ENCODE measurements around the gene ECM2.

The ECM2 gene

GRCh38 chr9:92513349-92513748, 22.4 kb downstream of the ECM2 start:
- Histone ChIP-seq H3K36me3 (ENCODE audit: control insufficient read depth, insufficient read depth, low read length) (no peaks in the 10 kb centered on the region), H3K4me3 (ENCODE audit: low read length) (no peak overlapping the region), H3K27ac (ENCODE audit: low read length) (no peak overlapping the region), H3K9me3 (ENCODE audit: control insufficient read depth, insufficient read depth, low read length) (no peaks in the 10 kb centered on the region), H3K4me1 (ENCODE audit: control insufficient read depth, insufficient read depth, low read length) (peaks cover 1% of the 10 kb centered on the region; the same call in 1 of the 2 replicates), H3K27me3 (ENCODE audit: control insufficient read depth, insufficient read depth, low read length) (no peaks in the 10 kb centered on the region)
- DNase-seq (ENCODE audit: low read depth, low spot score) = no peak
- WGBS (ENCODE audit: insufficient coverage, insufficient read length) = no CpG with 5 or more reads among the region's 3 CpGs

GRCh38 chr9:92512622-92513021, 23.2 kb downstream of the ECM2 start:
- no CpG with 5 or more reads among the region's 3 CpGs for WGBS (ENCODE audit: insufficient coverage, insufficient read length)
- DNase-seq (ENCODE audit: low read depth, low spot score) = no peak

GRCh38 chr9:92510747-92511146, 25.0 kb downstream of the ECM2 start:
- no peak overlapping the region for H3K27ac ChIP-seq (ENCODE audit: low read length)
- H3K36me3 ChIP-seq (ENCODE audit: control insufficient read depth, insufficient read depth, low read length) = no peaks in the 10 kb centered on the region
- no peak overlapping the region for H3K4me3 ChIP-seq (ENCODE audit: low read length)
- H3K4me1 ChIP-seq (ENCODE audit: control insufficient read depth, insufficient read depth, low read length) = no peaks in the 10 kb centered on the region
- no peak for DNase-seq (ENCODE audit: low read depth, low spot score)
- no peaks in the 10 kb centered on the region for H3K27me3 ChIP-seq (ENCODE audit: control insufficient read depth, insufficient read depth, low read length)
- no peaks in the 10 kb centered on the region for H3K9me3 ChIP-seq (ENCODE audit: control insufficient read depth, insufficient read depth, low read length)

More at GRCh38 chr9:92512622-92513021, 23.2 kb downstream of the ECM2 start:
- Histone ChIP-seq H3K36me3 (ENCODE audit: control insufficient read depth, insufficient read depth, low read length) (no peaks in the 10 kb centered on the region), H3K27me3 (ENCODE audit: control insufficient read depth, insufficient read depth, low read length) (no peaks in the 10 kb centered on the region), H3K27ac (ENCODE audit: low read length) (no peak overlapping the region), H3K9me3 (ENCODE audit: control insufficient read depth, insufficient read depth, low read length) (no peaks in the 10 kb centered on the region), H3K4me3 (ENCODE audit: low read length) (no peak overlapping the region), H3K4me1 (ENCODE audit: control insufficient read depth, insufficient read depth, low read length) (peaks cover 1% of the 10 kb centered on the region; the same call in 1 of the 2 replicates)

GRCh38 chr9:92509050-92509449, 26.7 kb downstream of the ECM2 start:
- DNase-seq (ENCODE audit: low read depth, low spot score) = no peak
- H3K27ac ChIP-seq (ENCODE audit: low read length) = no peak overlapping the region
- H3K27me3 ChIP-seq (ENCODE audit: control insufficient read depth, insufficient read depth, low read length) = no peaks in the 10 kb centered on the region
- H3K36me3 ChIP-seq (ENCODE audit: control insufficient read depth, insufficient read depth, low read length) = no peaks in the 10 kb centered on the region
- no peak overlapping the region for H3K4me3 ChIP-seq (ENCODE audit: low read length)
- no peaks in the 10 kb centered on the region for H3K9me3 ChIP-seq (ENCODE audit: control insufficient read depth, insufficient read depth, low read length)
- H3K4me1 ChIP-seq (ENCODE audit: control insufficient read depth, insufficient read depth, low read length) = no peaks in the 10 kb centered on the region
- no CpG with 5 or more reads among the region's 5 CpGs for WGBS (ENCODE audit: insufficient coverage, insufficient read length)

- no peaks in the 10 kb centered on the region for H3K36me3 ChIP-seq (ENCODE audit: control insufficient read depth, insufficient read depth, low read length)
- no peaks in the 10 kb centered on the region for H3K27me3 ChIP-seq (ENCODE audit: control insufficient read depth, insufficient read depth, low read length)
- peaks cover 2% of the 10 kb centered on the region; the same call in 1 of the 2 replicates for H3K4me1 ChIP-seq (ENCODE audit: control insufficient read depth, insufficient read depth, low read length)
- DNase-seq (ENCODE audit: low read depth, low spot score) = no peak
- H3K27ac ChIP-seq (ENCODE audit: low read length) = no peak overlapping the region
- H3K9me3 ChIP-seq (ENCODE audit: control insufficient read depth, insufficient read depth, low read length) = no peaks in the 10 kb centered on the region
- no CpG with 5 or more reads among the region's 10 CpGs for WGBS (ENCODE audit: insufficient coverage, insufficient read length)
- no peak overlapping the region for H3K4me3 ChIP-seq (ENCODE audit: low read length)
These were observed 27.6 kb downstream of the ECM2 start for GRCh38 chr9:92508018-92508820.

- no CpG with 5 or more reads among the region's 4 CpGs for WGBS (ENCODE audit: insufficient coverage, insufficient read length)
- Histone ChIP-seq H3K9me3 (ENCODE audit: control insufficient read depth, insufficient read depth, low read length) (no peaks in the 10 kb centered on the region), H3K36me3 (ENCODE audit: control insufficient read depth, insufficient read depth, low read length) (no peaks in the 10 kb centered on the region), H3K4me3 (ENCODE audit: low read length) (no peak overlapping the region), H3K4me1 (ENCODE audit: control insufficient read depth, insufficient read depth, low read length) (peaks cover 2% of the 10 kb centered on the region; the same call in 1 of the 2 replicates), H3K27me3 (ENCODE audit: control insufficient read depth, insufficient read depth, low read length) (no peaks in the 10 kb centered on the region), H3K27ac (ENCODE audit: low read length) (no peak overlapping the region)
- no peak for DNase-seq (ENCODE audit: low read depth, low spot score)
These were observed 28.3 kb downstream of the ECM2 start for GRCh38 chr9:92507496-92507895.

- no CpG with 5 or more reads among the region's 2 CpGs for WGBS (ENCODE audit: insufficient coverage, insufficient read length)
- H3K4me1 ChIP-seq (ENCODE audit: control insufficient read depth, insufficient read depth, low read length) = peaks cover 2% of the 10 kb centered on the region; the same call in 1 of the 2 replicates
- no peaks in the 10 kb centered on the region for H3K36me3 ChIP-seq (ENCODE audit: control insufficient read depth, insufficient read depth, low read length)
- H3K9me3 ChIP-seq (ENCODE audit: control insufficient read depth, insufficient read depth, low read length) = no peaks in the 10 kb centered on the region
- no peak overlapping the region for H3K4me3 ChIP-seq (ENCODE audit: low read length)
- DNase-seq (ENCODE audit: low read depth, low spot score) = no peak
- no peaks in the 10 kb centered on the region for H3K27me3 ChIP-seq (ENCODE audit: control insufficient read depth, insufficient read depth, low read length)
- no peak overlapping the region for H3K27ac ChIP-seq (ENCODE audit: low read length)
These were observed 28.8 kb downstream of the ECM2 start for GRCh38 chr9:92507005-92507404.

- DNase-seq (ENCODE audit: low read depth, low spot score) = no peak
- no peaks in the 10 kb centered on the region for H3K9me3 ChIP-seq (ENCODE audit: control insufficient read depth, insufficient read depth, low read length)
- WGBS (ENCODE audit: insufficient coverage, insufficient read length) = no CpG with 5 or more reads among the region's 3 CpGs
- H3K27me3 ChIP-seq (ENCODE audit: control insufficient read depth, insufficient read depth, low read length) = no peaks in the 10 kb centered on the region
- no peaks in the 10 kb centered on the region for H3K36me3 ChIP-seq (ENCODE audit: control insufficient read depth, insufficient read depth, low read length)
- H3K4me3 ChIP-seq (ENCODE audit: low read length) = no peak overlapping the region
- peaks cover 2% of the 10 kb centered on the region; the same call in 1 of the 2 replicates for H3K4me1 ChIP-seq (ENCODE audit: control insufficient read depth, insufficient read depth, low read length)
- H3K27ac ChIP-seq (ENCODE audit: low read length) = no peak overlapping the region
These were observed 29.5 kb downstream of the ECM2 start for GRCh38 chr9:92506184-92506857.

GRCh38 chr9:92504881-92505280, 30.9 kb downstream of the ECM2 start:
- Histone ChIP-seq H3K4me1 (ENCODE audit: control insufficient read depth, insufficient read depth, low read length) (peaks cover 2% of the 10 kb centered on the region; the same call in 1 of the 2 replicates), H3K36me3 (ENCODE audit: control insufficient read depth, insufficient read depth, low read length) (no peaks in the 10 kb centered on the region), H3K4me3 (ENCODE audit: low read length) (no peak overlapping the region), H3K27me3 (ENCODE audit: control insufficient read depth, insufficient read depth, low read length) (no peaks in the 10 kb centered on the region), H3K9me3 (ENCODE audit: control insufficient read depth, insufficient read depth, low read length) (no peaks in the 10 kb centered on the region), H3K27ac (ENCODE audit: low read length) (no peak overlapping the region)
- WGBS (ENCODE audit: insufficient coverage, insufficient read length) = no CpG with 5 or more reads among the region's 2 CpGs
- DNase-seq (ENCODE audit: low read depth, low spot score) = no peak

GRCh38 chr9:92503156-92503555, 32.6 kb downstream of the ECM2 start:
- Histone ChIP-seq H3K27me3 (ENCODE audit: control insufficient read depth, insufficient read depth, low read length) (no peaks in the 10 kb centered on the region), H3K4me1 (ENCODE audit: control insufficient read depth, insufficient read depth, low read length) (peaks cover 2% of the 10 kb centered on the region; the same call in 1 of the 2 replicates), H3K36me3 (ENCODE audit: control insufficient read depth, insufficient read depth, low read length) (no peaks in the 10 kb centered on the region), H3K4me3 (ENCODE audit: low read length) (no peak overlapping the region), H3K27ac (ENCODE audit: low read length) (no peak overlapping the region), H3K9me3 (ENCODE audit: control insufficient read depth, insufficient read depth, low read length) (no peaks in the 10 kb centered on the region)
- no peak for DNase-seq (ENCODE audit: low read depth, low spot score)
- no CpG with 5 or more reads among the region's 2 CpGs for WGBS (ENCODE audit: insufficient coverage, insufficient read length)

Data from iPS DF 6.9 (cell line).